CD1c-positive myeloid dendritic cell (primary cell): Measurements from ENCODE around the gene ZMIZ1.
A peak's percentile ranks its signal among the peaks of the same experiment; 100 is the strongest.

Source experiments
- DNase-seq: peaks from one replicate; pipeline ENCODE4 v3.0.0-alpha.2; 2016; ENCODE audit errors: extremely low spot score

The ZMIZ1 gene

DNA sequence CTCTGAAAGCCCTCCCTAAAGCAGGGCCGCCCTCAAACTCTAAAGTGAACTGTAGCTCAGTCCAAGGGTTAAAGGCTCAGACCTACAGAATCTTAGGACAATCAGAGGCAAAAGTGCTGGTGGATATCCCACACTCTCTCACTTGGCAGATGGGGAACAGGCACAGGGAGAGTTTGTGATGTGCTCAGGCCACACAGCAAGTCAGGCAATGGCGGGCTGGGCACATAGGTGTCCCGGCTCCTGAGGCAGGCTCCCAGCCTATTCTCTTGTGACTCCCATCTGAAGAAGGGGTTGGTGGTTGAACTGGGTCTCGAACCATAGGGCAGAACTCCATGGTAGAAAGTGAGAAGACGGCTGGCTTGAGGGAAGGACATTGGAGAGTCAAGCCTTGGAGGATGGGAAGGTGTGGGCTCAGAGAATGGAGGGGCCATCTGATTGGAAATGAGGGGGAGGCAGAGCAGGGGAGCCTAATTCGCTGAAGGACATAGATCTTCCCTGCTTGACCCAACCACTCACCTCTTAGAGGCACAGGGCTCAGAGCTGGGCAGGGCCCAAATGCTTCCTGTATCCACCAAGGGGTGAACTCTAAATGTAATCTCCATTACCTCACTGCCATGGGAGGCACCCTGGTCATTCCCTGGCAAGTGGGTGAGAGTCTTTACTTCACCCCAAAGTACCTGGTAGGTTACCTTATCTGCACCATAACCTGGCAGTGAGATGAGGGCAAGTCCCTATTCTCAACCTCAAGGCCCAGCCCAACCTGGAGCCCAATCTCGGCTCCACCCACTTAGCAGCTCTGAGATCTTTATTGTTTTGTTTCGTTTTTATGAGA, 4.9 kb upstream of the ZMIZ1 start:
- no peak for DNase-seq

GRCh38 chr10:79065091-79065551, 3.6 kb upstream of the ZMIZ1 start:
- DNase-seq, result no peak

DNA sequence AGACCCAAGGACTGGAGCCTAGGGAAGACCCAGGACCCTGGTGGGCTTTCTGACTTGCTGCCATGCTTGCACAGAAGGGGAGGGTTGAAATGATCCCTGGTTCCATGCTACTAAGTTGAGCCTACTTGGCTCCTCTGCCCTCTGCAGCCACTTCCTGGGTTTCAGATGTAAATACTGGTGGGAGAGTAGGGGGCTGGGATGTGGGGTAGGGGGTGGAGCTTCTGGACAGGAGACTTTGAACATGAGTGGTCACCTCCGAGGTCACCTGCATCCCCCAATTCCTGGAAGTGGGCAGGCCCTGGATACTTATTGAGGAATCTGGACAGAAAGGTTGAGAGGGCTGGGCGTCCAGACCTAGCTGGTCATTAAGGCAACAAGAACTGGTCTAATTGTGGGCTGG, 2.9 kb upstream of the ZMIZ1 start:
- no peak for DNase-seq

DNA sequence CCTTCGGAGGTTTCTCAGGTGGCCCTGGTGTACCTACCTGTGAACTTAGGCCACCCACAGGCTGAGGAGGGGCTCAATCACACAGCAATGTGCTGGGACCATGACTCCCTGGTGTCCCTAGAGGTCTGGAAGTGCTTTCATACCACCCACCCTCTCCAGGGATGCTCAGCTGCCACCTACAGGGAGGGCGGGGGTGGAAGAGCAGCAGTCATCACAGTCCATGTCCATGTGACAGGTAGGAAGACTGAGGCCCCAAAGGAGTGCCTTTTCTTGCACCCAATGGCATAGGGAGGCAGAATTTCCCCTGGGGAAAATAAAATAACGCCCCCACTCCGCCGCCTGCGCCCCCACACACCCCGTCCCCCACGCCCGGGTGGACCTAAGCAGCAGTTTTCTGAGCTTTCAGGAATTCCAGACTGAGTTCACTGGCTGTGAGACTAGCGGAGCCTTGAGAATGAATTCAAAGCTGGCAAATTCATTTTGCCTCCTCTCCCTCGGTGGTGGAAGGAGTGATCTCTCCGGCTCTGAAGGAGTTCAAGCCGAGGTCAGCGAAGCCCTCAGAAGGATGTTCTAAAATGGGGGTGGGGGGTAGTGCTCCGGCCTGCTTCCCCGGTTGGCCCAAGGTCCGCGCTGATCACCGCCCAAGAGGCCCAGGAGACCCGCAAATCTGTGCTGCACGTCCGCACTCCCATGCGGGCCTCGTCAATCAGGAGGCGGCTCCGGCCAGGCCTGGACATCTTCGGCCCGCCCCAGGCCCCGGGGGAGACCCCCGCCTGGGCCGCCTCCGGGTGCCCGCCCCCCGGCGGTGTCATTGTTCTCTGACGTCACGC, 2.1 kb upstream of the ZMIZ1 start:
- DNase-seq, result peak; percentile 37

GRCh38 chr10:79067241-79068202, 1.2 kb upstream of the ZMIZ1 start:
- peak; percentile 89 for DNase-seq

DNA sequence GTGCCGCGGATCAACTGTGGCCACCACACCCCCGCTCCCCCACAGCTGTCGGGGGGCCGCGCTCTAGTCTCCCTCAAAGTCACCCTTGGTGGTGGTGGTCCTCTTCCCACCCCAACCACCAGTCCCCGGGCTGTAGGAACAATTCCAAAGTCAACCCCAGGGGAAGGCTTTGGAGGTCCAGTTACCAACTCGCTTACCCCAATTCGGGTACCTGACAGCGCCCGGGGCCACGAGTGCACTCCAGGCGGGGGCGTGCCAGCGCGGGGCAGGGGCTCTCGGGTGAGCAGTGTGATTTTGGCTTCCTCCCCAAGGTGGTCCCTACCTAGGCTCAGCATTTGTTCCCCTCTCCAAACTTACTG, 584 bp upstream of the ZMIZ1 start:
- DNase-seq, result no peak

GRCh38 chr10:79069325-79070080, 737 bp downstream of the ZMIZ1 start:
- peak; percentile 77 for DNase-seq

- no peak for DNase-seq
Measured at GRCh38 chr10:79070081-79070605, 1.4 kb downstream of the ZMIZ1 start.

GRCh38 chr10:79070606-79071395, 2.0 kb downstream of the ZMIZ1 start:
- DNase-seq, result peak; percentile 79

GRCh38 chr10:79071396-79071923, 2.7 kb downstream of the ZMIZ1 start:
- no peak for DNase-seq

DNA sequence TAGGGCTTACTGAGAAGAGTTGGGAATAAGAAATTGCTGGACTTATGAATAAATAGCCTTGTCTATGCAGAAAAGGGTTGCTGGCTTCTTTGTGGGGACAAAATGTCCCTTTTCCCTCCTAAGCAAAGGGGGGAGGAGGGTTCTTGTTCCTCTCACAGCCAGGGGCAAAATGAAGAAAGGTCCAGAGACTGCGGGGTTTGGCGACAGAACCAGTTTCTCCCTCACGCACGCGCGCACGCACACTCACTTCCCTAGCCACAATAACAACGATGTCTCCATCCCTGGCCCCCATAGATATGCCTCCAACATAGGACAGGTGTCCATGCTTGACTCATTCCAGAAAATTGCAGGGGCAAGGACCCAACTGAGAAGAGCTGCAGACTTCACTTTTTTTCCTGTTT, 3.3 kb downstream of the ZMIZ1 start:
- peak; percentile 52 for DNase-seq

- DNase-seq, result no peak
Measured at GRCh38 chr10:79072994-79073645, 4.4 kb downstream of the ZMIZ1 start.

DNA sequence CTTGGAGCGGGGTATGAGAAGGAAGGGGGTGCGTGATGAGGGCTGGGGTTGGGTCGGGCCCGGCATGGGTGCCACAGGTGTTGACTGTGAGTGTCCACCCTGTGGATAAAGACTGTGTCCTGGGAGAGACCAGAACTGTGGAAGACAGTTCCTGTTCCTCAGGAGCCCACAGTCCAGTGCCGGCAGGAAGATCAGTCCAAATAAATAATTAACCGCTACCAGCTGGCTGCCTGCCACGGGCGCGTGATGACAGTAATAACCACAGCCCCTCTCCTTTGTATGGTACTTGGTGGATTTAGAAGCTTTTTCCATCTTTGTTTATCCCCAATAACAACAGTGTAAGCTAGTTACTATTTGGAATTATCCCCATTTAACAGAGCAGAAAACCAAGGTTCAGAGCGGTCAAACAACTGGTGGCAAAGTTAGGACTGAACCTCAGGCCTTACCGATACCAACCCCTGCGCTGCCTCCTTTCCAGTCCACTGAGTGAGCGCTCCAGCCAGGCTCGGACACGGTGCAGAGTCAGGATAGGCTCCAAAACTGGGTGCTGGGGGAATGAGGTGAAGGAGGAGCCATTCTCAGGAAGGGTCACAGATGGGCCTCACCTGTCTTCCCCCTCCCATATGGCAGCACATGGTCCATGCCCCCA, 5.1 kb downstream of the ZMIZ1 start:
- peak; percentile 49 for DNase-seq

DNA sequence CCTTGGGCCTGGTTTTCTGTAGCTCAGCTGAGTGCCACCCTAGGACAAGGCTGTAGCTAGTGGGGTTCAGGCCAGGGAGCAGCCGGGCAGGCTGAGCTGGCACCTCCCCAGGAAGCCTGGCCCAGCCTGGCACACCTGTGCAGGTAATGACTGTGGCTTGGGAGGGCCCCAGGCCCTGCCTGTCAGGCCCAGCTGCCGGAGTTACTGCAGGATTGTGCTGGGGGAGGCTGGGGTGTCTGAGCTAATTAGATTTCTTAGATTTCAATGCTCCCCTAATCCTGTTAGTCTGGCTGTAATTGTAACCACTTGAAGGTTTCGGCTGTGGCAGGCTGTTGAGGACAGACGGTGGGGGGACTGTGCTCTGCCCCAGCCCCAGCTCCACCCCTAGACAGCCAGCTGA, 6.0 kb downstream of the ZMIZ1 start:
- DNase-seq, result no peak

DNA sequence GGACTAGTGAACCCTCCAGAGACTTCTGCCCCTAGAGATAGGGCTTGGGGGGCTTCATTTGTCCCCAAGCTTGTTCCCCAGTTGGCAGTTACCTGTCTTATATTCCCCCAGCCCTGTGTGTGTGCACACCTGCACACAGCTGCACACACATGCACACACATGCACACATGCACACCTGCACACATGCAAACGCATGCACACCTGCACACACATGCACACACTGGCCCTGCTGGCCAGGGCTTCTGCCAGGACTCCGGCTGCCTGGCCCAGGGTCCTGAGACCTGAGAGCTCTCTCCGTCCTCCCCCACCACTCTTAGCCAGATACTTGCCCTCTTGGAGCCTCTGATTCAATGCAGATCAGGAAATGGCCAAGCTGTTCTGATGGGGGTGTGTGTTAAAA, 6.7 kb downstream of the ZMIZ1 start:
- DNase-seq, result no peak

GRCh38 chr10:79077488-79078173, 8.9 kb downstream of the ZMIZ1 start:
- DNase-seq, result no peak

DNA sequence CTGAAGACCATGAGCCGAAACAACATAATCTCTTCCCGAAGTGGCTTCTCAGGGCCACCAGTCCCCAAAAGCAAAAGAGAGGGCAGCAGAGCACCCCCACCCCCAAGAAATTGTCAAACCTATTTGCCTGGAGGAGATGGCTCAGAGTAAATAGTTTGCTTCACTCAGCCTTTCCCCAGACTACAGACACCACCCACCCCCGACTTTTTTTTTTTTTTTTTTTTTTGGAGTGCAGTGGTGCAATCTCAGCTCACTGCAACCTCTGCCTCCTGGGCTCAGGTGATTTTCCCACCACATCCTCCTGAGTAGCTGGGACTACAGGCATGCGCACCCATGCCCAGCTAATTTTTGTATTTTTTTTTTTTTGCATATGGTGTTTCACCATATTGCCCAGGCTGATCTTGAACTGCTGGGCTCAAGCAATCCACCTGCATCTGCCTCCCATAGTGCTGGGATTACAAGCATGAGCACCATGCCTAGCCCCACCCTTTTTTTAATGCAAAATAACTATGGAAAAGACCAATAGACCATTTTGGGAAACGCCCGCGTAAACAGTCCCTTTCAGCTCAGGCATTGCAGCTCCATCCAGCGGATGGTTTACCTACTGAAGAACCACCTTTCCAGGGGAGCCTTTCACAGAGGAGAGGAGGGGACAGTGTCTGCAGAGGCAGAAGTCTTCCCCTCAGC, 9.7 kb downstream of the ZMIZ1 start:
- no peak for DNase-seq

DNA sequence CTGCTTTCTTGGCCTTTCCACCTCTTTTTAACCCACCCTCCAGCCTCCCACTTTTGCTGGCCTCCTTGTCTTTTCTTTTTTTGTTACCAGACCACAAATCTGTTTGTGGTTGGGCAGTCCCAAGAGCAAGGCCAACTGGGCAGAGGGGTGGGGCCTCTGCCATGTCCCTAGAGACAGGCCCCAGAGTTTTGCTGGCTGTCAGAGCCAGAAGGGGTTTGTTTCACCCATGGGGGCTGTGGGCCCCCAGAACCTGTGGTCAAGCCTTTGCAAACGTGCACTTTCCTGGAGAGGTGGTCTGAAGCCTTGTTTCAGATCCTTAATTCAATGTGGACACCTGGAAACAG, 10.3 kb downstream of the ZMIZ1 start:
- no peak for DNase-seq
